Smooth muscle cell (in vitro differentiated cells): Measurements from ENCODE around the gene MPI. TPM values are rescaled to one million over a fixed set of nuclear protein-coding genes. Genes with fewer than 3 reads are reported as not detected.
"Not testable (repeated sequence)": the region's sequence is repeated elsewhere in the genome, so short reads cannot be mapped to it uniquely, and the experiment has no call there.

Experiments
- DNase-seq: peaks from one replicate; lab custom pipeline; 2025; ENCODE audit not compliant: unreplicated experiment; lab: John Stamatoyannopoulos, UW
- H2AFZ ChIP-seq: fragments of 200-600 bp; sonication (generic); 2 replicates; pipeline ENCODE4 v1.6.0; 2016; ENCODE audit warnings: antibody characterized with exemption, low read depth, mild to moderate bottlenecking
- H3F3A ChIP-seq: fragments of 200-600 bp; sonication (generic); 2 replicates; pipeline ENCODE4 v1.6.0; 2017; ENCODE audit warnings: antibody characterized with exemption, low read depth
- H3K27ac ChIP-seq: fragments of 200-600 bp; sonication (generic); 2 replicates; pipeline ENCODE4 v1.5.1; 2016; ENCODE audit warnings: low read depth, mild to moderate bottlenecking
- H3K27me3 ChIP-seq: fragments of 200-600 bp; sonication (generic); 2 replicates; pipeline ENCODE4 v1.6.1; 2016; ENCODE audit warnings: low read depth, mild to moderate bottlenecking
- H3K36me3 ChIP-seq: fragments of 200-600 bp; sonication (generic); 2 replicates; pipeline ENCODE4 v1.5.1; 2016; ENCODE audit warnings: low read depth
- H3K4me1 ChIP-seq: fragments of 200-600 bp; sonication (generic); 2 replicates; pipeline ENCODE4 v1.5.1; 2016; ENCODE audit warnings: low read depth
- H3K4me2 ChIP-seq: fragments of 200-600 bp; sonication (generic); 2 replicates; pipeline ENCODE4 v1.6.0; 2016; ENCODE audit warnings: mild to moderate bottlenecking
- H3K4me3 ChIP-seq: fragments of 200-600 bp; sonication (generic); 2 replicates; pipeline ENCODE4 v1.5.1; 2016; ENCODE audit warnings: mild to moderate bottlenecking
- H3K79me2 ChIP-seq: fragments of 200-600 bp; sonication (generic); 2 replicates; pipeline ENCODE4 v1.6.0; 2016; ENCODE audit warnings: low read depth, mild to moderate bottlenecking
- H3K9ac ChIP-seq: fragments of 200-600 bp; sonication (generic); 2 replicates; pipeline ENCODE4 v1.6.0; 2016; ENCODE audit warnings: low read depth
- H3K9me3 ChIP-seq: fragments of 200-600 bp; sonication (generic); replicated peaks from 2 replicates; pipeline ENCODE4 v1.5.1; 2016; ENCODE audit warnings: low read depth
- H4K20me1 ChIP-seq: fragments of 200-600 bp; sonication (generic); 2 replicates; pipeline ENCODE4 v1.6.0; 2016; ENCODE audit warnings: low read depth
- WGBS: methylation state at CpG from one replicate; pipeline ENCODE4 v1.1.7; 2016; ENCODE audit warnings: low lambda C conversion rate; 5-methylcytosine and 5-hydroxymethylcytosine counted together
- polyA plus RNA-seq: library from polyadenylated mRNA; unstranded; fragments of >200 nt; fragmentation: Nextera tagmentation; extraction: Ambion mirVana; gene quantifications from 2 replicates; pipeline ENCODE4 v1.2.1, GENCODE V29; 2016
- total RNA-seq: library from RNA; depleted of rRNA; stranded (reverse); fragments of >200 nt; gene quantifications from 2 replicates; pipeline ENCODE4 v1.2.3, GENCODE V29; 2014
- TF ChIP-seq, protein P1 (sequence below): fragments of 200-600 bp; sonication (generic); IDR thresholded peaks from 2 replicates; pipeline ENCODE4 v1.5.1; 2017; ENCODE audit warnings: borderline replicate concordance, mild to moderate bottlenecking, antibody characterized with exemption; ENCODE audit not compliant: insufficient read depth, poor library complexity, severe bottlenecking

The MPI gene
- total and polyA plus RNA-seq, 2 experiments from 2014 or later: 41.9 to 43.6 TPM

DNA sequence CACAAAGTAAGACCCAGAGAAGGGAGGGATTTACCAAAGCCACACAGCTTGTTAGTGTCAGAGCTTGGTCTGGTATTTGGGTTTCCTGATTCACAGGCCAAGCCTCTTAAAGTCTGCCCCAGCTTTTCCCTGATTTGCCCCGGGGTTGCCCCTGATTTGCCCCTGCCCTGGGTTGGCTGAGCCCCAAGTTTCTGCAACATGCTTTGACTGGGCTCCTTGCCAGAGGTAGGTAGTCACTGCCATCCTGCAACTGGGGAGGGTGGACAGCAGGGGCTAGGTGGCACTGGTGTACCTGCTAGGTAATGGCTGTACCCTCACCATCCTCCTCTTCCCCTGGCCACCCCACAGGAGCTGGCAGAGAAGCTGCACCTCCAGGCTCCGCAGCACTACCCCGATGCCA, 2.5 kb downstream of the MPI start:
- TF ChIP-seq, protein P1, sequence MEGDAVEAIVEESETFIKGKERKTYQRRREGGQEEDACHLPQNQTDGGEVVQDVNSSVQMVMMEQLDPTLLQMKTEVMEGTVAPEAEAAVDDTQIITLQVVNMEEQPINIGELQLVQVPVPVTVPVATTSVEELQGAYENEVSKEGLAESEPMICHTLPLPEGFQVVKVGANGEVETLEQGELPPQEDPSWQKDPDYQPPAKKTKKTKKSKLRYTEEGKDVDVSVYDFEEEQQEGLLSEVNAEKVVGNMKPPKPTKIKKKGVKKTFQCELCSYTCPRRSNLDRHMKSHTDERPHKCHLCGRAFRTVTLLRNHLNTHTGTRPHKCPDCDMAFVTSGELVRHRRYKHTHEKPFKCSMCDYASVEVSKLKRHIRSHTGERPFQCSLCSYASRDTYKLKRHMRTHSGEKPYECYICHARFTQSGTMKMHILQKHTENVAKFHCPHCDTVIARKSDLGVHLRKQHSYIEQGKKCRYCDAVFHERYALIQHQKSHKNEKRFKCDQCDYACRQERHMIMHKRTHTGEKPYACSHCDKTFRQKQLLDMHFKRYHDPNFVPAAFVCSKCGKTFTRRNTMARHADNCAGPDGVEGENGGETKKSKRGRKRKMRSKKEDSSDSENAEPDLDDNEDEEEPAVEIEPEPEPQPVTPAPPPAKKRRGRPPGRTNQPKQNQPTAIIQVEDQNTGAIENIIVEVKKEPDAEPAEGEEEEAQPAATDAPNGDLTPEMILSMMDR: no peak
- Histone ChIP-seq H3K79me2 (peaks cover 5% of the 10 kb centered on the region), H3K9ac (no peak overlapping the region), H3K4me3 (no peak overlapping the region), H3K9me3 (no peaks in the 10 kb centered on the region), H3K36me3 (no peaks in the 10 kb centered on the region), H3K27ac (no peak overlapping the region), H3K27me3 (no peaks in the 10 kb centered on the region), H3F3A (peaks cover 4% of the 10 kb centered on the region), H2AFZ (no peak overlapping the region), H3K4me1 (peaks cover 10% of the 10 kb centered on the region), H3K4me2 (no peak overlapping the region), H4K20me1 (no peaks in the 10 kb centered on the region)
- DNase-seq: no peak
- WGBS: 95% methylated on average over 3 of the region's 3 CpGs

GRCh38 chr15:74892931-74893330, 3.1 kb downstream of the MPI start:
- Histone ChIP-seq H3K4me1 (peaks cover 10% of the 10 kb centered on the region), H3K27ac (no peak overlapping the region), H2AFZ (no peak overlapping the region), H3K9ac (no peak overlapping the region), H3K27me3 (no peaks in the 10 kb centered on the region), H4K20me1 (no peaks in the 10 kb centered on the region), H3K4me2 (no peak overlapping the region), H3K79me2 (peaks cover 5% of the 10 kb centered on the region), H3F3A (peaks cover 4% of the 10 kb centered on the region), H3K9me3 (no peaks in the 10 kb centered on the region), H3K4me3 (no peak overlapping the region), H3K36me3 (no peaks in the 10 kb centered on the region)
- TF ChIP-seq, protein P1: no peak
- no peak for DNase-seq
- 96% methylated on average over 2 of the region's 2 CpGs for WGBS

GRCh38 chr15:74893627-74894026, 3.8 kb downstream of the MPI start:
- Histone ChIP-seq H3K4me1 (peaks cover 10% of the 10 kb centered on the region), H3K9ac (no peak overlapping the region), H2AFZ (no peak overlapping the region), H3K36me3 (no peaks in the 10 kb centered on the region), H3K79me2 (peaks cover 5% of the 10 kb centered on the region), H3K9me3 (no peaks in the 10 kb centered on the region), H3K27me3 (no peaks in the 10 kb centered on the region), H3K4me3 (no peak overlapping the region), H4K20me1 (no peaks in the 10 kb centered on the region), H3K27ac (no peak overlapping the region), H3K4me2 (no peak overlapping the region), H3F3A (peaks cover 4% of the 10 kb centered on the region)
- TF ChIP-seq, protein P1: no peak
- WGBS: 93% methylated on average over 3 of the region's 3 CpGs
- DNase-seq: no peak

- not testable (repeated sequence) for H4K20me1 ChIP-seq, H3K4me1 ChIP-seq, H3K9me3 ChIP-seq, H3K36me3 ChIP-seq, H3K9ac ChIP-seq, H3K27me3 ChIP-seq, H3K4me2 ChIP-seq, H3K27ac ChIP-seq, H3K4me3 ChIP-seq, H2AFZ ChIP-seq, DNase-seq, H3K79me2 ChIP-seq, H3F3A ChIP-seq
- WGBS: 97% methylated on average over 7 of the region's 7 CpGs
Observed at GRCh38 chr15:74894383-74894782, 4.5 kb downstream of the MPI start.
